NCI-H526 (cell line): Measurements from ENCODE around the gene BSCL2.
"Not testable (repeated sequence)": the region's sequence is repeated elsewhere in the genome, so short reads cannot be mapped to it uniquely, and the experiment has no call there.

Experiments used
- DNase-seq, 2 experiments: peaks; one replicate each; lab custom pipeline; 2025; lab: John Stamatoyannopoulos, UW

Gene BSCL2

GRCh38 chr11:62656796-62657429 is 50.3 kb downstream of the BSCL2 start:
- no peak for DNase-seq

DNA sequence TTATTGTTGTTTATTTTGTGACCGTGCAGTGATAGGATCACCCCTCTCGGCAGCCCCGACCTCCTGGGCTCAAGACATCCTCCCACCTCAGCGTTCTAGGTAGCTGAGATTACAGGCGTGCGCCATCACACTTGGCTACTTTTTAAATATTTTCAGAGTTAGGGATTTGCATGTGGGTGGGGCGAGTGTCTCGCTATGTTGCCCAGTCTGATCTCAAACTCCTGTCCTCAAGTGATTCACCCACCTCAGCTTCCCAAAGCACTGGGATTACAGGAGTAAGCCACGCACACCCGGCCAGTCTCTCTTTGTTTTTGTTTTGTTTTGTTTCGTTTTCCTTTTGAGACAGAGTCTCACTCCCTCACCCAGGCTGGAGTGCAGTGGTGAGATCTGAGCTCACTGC is 52.9 kb downstream of the BSCL2 start:
- DNase-seq: no peak

- no peak for DNase-seq
Observed at GRCh38 chr11:62652161-62653006, 54.8 kb downstream of the BSCL2 start.

GRCh38 chr11:62650283-62650682 is 56.9 kb downstream of the BSCL2 start:
- DNase-seq: not testable (repeated sequence)

GRCh38 chr11:62649486-62649885 is 57.7 kb downstream of the BSCL2 start:
- DNase-seq: no peak

DNA sequence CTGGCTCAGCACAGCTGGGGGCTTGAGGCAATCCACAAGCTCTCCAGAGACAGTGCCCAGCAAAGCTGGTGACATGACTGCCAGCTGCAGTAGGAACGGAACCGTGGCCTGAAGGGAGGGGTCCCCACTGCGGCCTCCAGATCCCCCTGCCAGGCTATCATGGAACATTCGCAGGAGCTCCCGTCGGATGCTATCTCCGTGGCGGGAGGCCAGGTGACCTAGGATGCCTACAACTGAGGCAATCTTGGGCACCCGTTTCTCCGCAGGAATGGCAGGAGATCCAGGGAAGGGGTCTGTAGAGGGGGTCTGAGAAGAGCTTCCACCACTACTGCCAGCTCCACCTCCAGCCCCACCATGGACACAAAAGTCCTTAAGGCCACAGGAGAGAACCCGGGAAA is 58.3 kb downstream of the BSCL2 start:
- DNase-seq: no peak

GRCh38 chr11:62648185-62648966 is 58.8 kb downstream of the BSCL2 start:
- no peak for DNase-seq

DNA sequence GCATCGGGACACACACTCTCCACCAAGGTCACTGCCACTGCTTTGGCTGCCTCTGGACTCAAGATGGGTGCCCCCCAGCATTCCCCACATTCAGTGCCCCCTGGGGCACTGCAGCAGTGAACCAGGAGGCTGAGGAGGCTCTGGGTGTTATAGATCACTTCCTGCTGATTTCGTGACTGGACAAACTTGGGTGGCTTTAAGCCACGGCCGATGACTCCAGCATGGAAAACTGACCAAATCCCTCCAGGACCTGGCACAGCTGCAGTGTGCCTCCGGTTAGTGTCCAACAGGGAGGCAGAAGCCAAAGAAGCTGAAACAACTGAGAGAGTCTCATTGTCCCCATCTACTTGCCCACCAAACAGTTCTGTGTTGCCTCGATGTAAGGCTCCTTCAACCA is 59.6 kb downstream of the BSCL2 start:
- DNase-seq: no peak

GRCh38 chr11:62646825-62647608 is 60.2 kb downstream of the BSCL2 start:
- no peak for DNase-seq

- DNase-seq: peak; percentile 97 to 100
Observed at GRCh38 chr11:62645946-62646824, 61.0 kb downstream of the BSCL2 start, which contains the start of gene GANAB. GANAB (minus strand) TSS chr11:62646613; CDS start chr11:62646599, 14 bp downstream.

DNA sequence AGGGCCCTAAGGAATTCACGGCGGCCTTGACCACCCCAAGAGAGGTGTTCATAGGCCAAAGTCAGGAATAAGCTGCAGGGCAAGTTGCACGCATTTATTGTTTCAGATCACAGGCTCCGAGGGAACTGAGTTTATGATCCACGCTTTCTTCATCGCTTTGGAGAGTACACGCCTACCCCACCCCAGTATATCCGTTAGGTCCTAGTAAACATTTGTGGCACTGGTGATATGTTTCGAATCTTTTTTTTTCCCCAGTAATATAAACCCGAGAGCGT is 61.6 kb downstream of the BSCL2 start:
- no peak for DNase-seq

DNA sequence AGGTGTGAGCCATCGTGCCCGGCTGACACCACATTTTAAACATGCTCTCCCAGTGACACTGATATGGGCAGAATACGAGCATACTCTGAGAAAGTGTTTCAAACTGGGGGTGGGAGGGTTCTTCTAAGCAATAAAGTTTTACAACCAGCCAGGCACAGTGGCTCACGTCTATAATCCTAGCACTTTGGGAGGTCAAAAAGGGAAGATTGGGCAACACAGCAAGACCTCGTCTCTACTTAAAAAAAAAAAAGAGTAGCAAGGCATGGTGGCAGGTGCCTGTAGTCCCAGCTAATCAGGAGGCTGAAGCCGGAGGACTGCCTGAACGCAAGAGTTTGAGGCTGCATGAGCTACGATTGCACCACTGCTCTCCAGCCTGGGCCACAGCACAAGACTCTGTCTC is 63.0 kb downstream of the BSCL2 start:
- DNase-seq: no peak
